RWPE2 (cell line): ENCODE data around the gene ACACB.

Source experiments
- ATAC-seq: fragments of 200-7000 bp; cut with Tn5 transposase; 3 replicates; pipeline ENCODE4 v1.9.1; 2021; ENCODE audit warnings: low read depth
- DNase-seq: peaks from one replicate; pipeline ENCODE4 v3.0.0-alpha.2; 2020; ENCODE audit warnings: low spot score
- H3K27ac ChIP-seq: fragments of 450-650 bp; 2 replicates; pipeline ENCODE4 v1.5.1; 2017; ENCODE audit warnings: mild to moderate bottlenecking; ENCODE audit not compliant: poor library complexity, severe bottlenecking
- H3K27me3 ChIP-seq: fragments of 250-450 bp; sonication (Bioruptor Pico); 2 replicates; pipeline ENCODE4 v1.5.1; 2021; ENCODE audit warnings: mild to moderate bottlenecking, moderate library complexity; ENCODE audit not compliant: insufficient read depth, poor library complexity, severe bottlenecking
- H3K36me3 ChIP-seq: fragments of 250-450 bp; sonication (Bioruptor Pico); 2 replicates; pipeline ENCODE4 v1.5.1; 2020; ENCODE audit warnings: low read depth, mild to moderate bottlenecking, moderate library complexity
- H3K4me1 ChIP-seq: fragments of 250-450 bp; sonication (Bioruptor Pico); 2 replicates; pipeline ENCODE4 v1.5.1; 2021; ENCODE audit warnings: mild to moderate bottlenecking, moderate library complexity; ENCODE audit not compliant: insufficient read depth, poor library complexity, severe bottlenecking
- H3K4me3 ChIP-seq: fragments of 250-450 bp; sonication (Bioruptor Pico); 2 replicates; pipeline ENCODE4 v1.5.1; 2021; ENCODE audit warnings: mild to moderate bottlenecking, moderate library complexity; ENCODE audit not compliant: severe bottlenecking
- H3K9me3 ChIP-seq: fragments of 250-450 bp; sonication (Bioruptor Pico); 2 replicates; pipeline ENCODE4 v1.5.1; 2021; ENCODE audit warnings: mild to moderate bottlenecking, moderate library complexity; ENCODE audit not compliant: severe bottlenecking
- TF ChIP-seq, protein P1 (sequence below): fragments of 450-650 bp; IDR thresholded peaks from one replicate; pipeline ENCODE4 v1.5.1; 2017; ENCODE audit warnings: mild to moderate bottlenecking, moderate library complexity; ENCODE audit not compliant: poor library complexity, severe bottlenecking

Gene ACACB

GRCh38 chr12:109239179-109239578 is 122.8 kb downstream of the ACACB start:
- Histone ChIP-seq H3K4me3 (no peak overlapping the region), H3K4me1 (no peaks in the 10 kb centered on the region), H3K9me3 (no peaks in the 10 kb centered on the region), H3K27me3 (no peaks in the 10 kb centered on the region), H3K36me3 (peaks cover 9% of the 10 kb centered on the region), H3K27ac (no peak overlapping the region)
- ATAC-seq = no peak
- TF ChIP-seq, protein P1, sequence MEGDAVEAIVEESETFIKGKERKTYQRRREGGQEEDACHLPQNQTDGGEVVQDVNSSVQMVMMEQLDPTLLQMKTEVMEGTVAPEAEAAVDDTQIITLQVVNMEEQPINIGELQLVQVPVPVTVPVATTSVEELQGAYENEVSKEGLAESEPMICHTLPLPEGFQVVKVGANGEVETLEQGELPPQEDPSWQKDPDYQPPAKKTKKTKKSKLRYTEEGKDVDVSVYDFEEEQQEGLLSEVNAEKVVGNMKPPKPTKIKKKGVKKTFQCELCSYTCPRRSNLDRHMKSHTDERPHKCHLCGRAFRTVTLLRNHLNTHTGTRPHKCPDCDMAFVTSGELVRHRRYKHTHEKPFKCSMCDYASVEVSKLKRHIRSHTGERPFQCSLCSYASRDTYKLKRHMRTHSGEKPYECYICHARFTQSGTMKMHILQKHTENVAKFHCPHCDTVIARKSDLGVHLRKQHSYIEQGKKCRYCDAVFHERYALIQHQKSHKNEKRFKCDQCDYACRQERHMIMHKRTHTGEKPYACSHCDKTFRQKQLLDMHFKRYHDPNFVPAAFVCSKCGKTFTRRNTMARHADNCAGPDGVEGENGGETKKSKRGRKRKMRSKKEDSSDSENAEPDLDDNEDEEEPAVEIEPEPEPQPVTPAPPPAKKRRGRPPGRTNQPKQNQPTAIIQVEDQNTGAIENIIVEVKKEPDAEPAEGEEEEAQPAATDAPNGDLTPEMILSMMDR = no peak
- no peak for DNase-seq

DNA sequence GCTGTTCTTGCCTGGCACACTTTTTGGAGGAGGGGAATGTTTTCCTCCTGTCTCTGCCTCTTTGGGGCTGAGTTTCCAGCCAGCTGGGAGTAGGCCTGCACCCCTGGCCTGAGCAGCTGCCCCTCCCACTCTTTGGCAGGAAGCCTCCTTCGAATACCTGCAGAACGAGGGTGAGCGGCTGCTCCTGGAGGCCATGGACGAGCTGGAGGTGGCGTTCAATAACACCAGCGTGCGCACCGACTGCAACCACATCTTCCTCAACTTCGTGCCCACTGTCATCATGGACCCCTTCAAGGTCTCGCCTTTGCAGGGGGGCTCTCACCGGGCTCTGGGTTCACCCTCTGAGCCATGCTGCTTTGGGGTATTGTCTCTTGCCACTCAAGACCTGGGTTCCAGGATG is 123.3 kb downstream of the ACACB start:
- DNase-seq = no peak
- no peak overlapping the region for H3K27ac ChIP-seq
- peaks cover 10% of the 10 kb centered on the region for H3K36me3 ChIP-seq
- H3K4me3 ChIP-seq = no peak overlapping the region
- no peaks in the 10 kb centered on the region for H3K4me1 ChIP-seq
- H3K27me3 ChIP-seq = no peaks in the 10 kb centered on the region
- H3K9me3 ChIP-seq = no peaks in the 10 kb centered on the region
- TF ChIP-seq, protein P1 = no peak
- no peak for ATAC-seq

GRCh38 chr12:109240365-109240764 is 124.0 kb downstream of the ACACB start:
- Histone ChIP-seq H3K27me3 (no peaks in the 10 kb centered on the region), H3K4me1 (no peaks in the 10 kb centered on the region), H3K9me3 (no peaks in the 10 kb centered on the region), H3K36me3 (peaks cover 10% of the 10 kb centered on the region), H3K27ac (no peak overlapping the region), H3K4me3 (no peak overlapping the region)
- TF ChIP-seq, protein P1 = no peak
- no peak for DNase-seq
- ATAC-seq = no peak

GRCh38 chr12:109241936-109242335 is 125.5 kb downstream of the ACACB start:
- Histone ChIP-seq H3K27ac (no peak overlapping the region), H3K9me3 (no peaks in the 10 kb centered on the region), H3K4me3 (no peak overlapping the region), H3K4me1 (no peaks in the 10 kb centered on the region), H3K36me3 (peaks cover 10% of the 10 kb centered on the region), H3K27me3 (no peaks in the 10 kb centered on the region)
- TF ChIP-seq, protein P1 = no peak
- no peak for ATAC-seq
- no peak for DNase-seq

DNA sequence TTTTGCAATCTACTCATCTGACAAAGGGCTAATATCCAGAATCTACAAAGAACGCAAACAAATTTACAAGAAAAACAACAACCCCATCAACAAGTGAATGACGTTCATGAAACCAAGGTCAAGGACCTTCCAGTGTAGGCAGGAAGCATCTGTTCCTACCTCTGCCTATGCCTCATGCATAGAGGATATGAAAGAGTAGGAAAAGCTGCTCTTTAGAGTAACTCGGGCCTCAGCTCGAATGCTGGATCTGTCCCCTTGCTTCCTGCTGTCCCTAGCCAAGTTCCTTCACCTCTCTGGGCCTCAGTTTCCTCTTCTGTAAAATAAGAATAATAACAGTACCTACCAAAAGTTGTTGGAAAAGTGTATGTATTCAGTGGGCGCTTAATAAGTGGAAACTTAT is 127.7 kb downstream of the ACACB start:
- H3K36me3 ChIP-seq = peaks cover 10% of the 10 kb centered on the region
- no peak overlapping the region for H3K27ac ChIP-seq
- no peaks in the 10 kb centered on the region for H3K4me1 ChIP-seq
- TF ChIP-seq, protein P1 = no peak
- ATAC-seq = no peak
- no peaks in the 10 kb centered on the region for H3K9me3 ChIP-seq
- no peak for DNase-seq
- no peaks in the 10 kb centered on the region for H3K27me3 ChIP-seq
- no peak overlapping the region for H3K4me3 ChIP-seq
